ENCODE results near the gene RPL4. TPM values are rescaled to one million over a fixed set of nuclear protein-coding genes. Genes with fewer than 3 reads are reported as not detected.
"Not testable (repeated sequence)": the region's sequence is repeated elsewhere in the genome, so short reads cannot be mapped to it uniquely, and the experiment has no call there.

The RPL4 gene
- total RNA-seq, 1 experiment from 2014 or later = 2,773 TPM

GRCh38 chr15:66474963-66475362, 29.7 kb downstream of the RPL4 start:
- Histone ChIP-seq H3K9me3 (ENCODE audit: low read length) (no peaks in the 10 kb centered on the region), H3F3A (ENCODE audit: low read length, unreplicated experiment) (no peaks in the 10 kb centered on the region), H3K9ac (ENCODE audit: low read length) (no peak overlapping the region), H3K4me2 (ENCODE audit: low read length) (no peak overlapping the region), H3K79me2 (ENCODE audit: low read length) (no peaks in the 10 kb centered on the region), H3K4me3 (ENCODE audit: low read length) (no peak overlapping the region), H2AFZ (ENCODE audit: low read length) (no peak overlapping the region), H3K9me2 (replicated peaks; ENCODE audit: low read length) (no peaks in the 10 kb centered on the region), H3K27ac (ENCODE audit: low read length) (no peak overlapping the region), H4K20me1 (ENCODE audit: low read length) (no peaks in the 10 kb centered on the region), H3K27me3 (ENCODE audit: low read length) (no peaks in the 10 kb centered on the region), H3K4me1 (ENCODE audit: insufficient read depth, low read length) (0 out of 2 replicates have a peak, but pooled peaks cover 7% of the 10 kb centered on the region), H3K36me3 (ENCODE audit: low read depth, low read length) (no peaks in the 10 kb centered on the region; the same call in 1 of the 2 replicates)
- DNase-seq (no peak), ATAC-seq (no peak)
- TF ChIP-seq EZH2 (IDR thresholded peaks at IDR 0.05; ENCODE audit: low read length, unreplicated experiment) (no peak), EZH2phosphoT487 (IDR thresholded peaks at IDR 0.05; ENCODE audit: borderline replicate concordance, low read length) (no peak), CTCF (conservative IDR thresholded peaks at IDR 0.05; ENCODE audit: low read depth, low read length) (no peak)
- POLR2A ChIA-PET (ENCODE audit: unreplicated experiment) = no interaction called here
- CTCF ChIA-PET = no interaction called here
- no TSS peak for BruUV-seq (replicated peaks)
- intact Hi-C loops (cut with micrococcal nuclease) = no loop called here

DNA sequence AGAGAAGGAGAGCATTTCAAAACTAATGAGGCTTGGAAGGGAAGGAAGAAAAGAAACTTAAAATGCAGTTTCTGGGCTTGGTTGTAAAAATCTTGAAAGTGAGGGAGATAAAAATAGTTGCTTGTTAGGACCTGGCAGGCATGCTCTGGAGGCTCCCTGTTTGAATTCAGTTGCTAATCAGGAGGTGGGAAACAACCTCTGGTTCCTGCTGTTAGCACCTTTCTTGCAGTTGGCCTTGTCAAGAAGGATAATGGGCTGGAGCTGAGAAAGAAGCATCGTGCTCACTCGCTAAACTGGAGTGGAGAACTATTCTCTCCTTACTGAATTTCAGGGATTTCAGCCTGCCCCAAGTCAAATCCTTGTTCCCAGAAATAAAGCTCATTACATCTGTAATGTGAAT, 30.5 kb downstream of the RPL4 start:
- no peak overlapping the region for H3K4me3 ChIP-seq (ENCODE audit: low read length)
- CTCF ChIA-PET = no interaction called here
- H2AFZ ChIP-seq (ENCODE audit: low read length) = no peak overlapping the region
- H4K20me1 ChIP-seq (ENCODE audit: low read length) = no peaks in the 10 kb centered on the region
- no peak for DNase-seq
- intact Hi-C loops (cut with micrococcal nuclease) = no loop called here
- H3K9ac ChIP-seq (ENCODE audit: low read length) = no peak overlapping the region
- TF ChIP-seq CTCF (conservative IDR thresholded peaks at IDR 0.05; ENCODE audit: low read depth, low read length) (no peak), EZH2 (IDR thresholded peaks at IDR 0.05; ENCODE audit: low read length, unreplicated experiment) (no peak), EZH2phosphoT487 (IDR thresholded peaks at IDR 0.05; ENCODE audit: borderline replicate concordance, low read length) (no peak)
- H3K4me2 ChIP-seq (ENCODE audit: low read length) = no peak overlapping the region
- POLR2A ChIA-PET (ENCODE audit: unreplicated experiment) = no interaction called here
- H3K27ac ChIP-seq (ENCODE audit: low read length) = no peak overlapping the region
- H3K4me1 ChIP-seq (ENCODE audit: insufficient read depth, low read length) = 0 out of 2 replicates have a peak, but pooled peaks cover 7% of the 10 kb centered on the region
- H3K36me3 ChIP-seq (ENCODE audit: low read depth, low read length) = no peaks in the 10 kb centered on the region; the same call in 1 of the 2 replicates
- no peaks in the 10 kb centered on the region for H3F3A ChIP-seq (ENCODE audit: low read length, unreplicated experiment)
- no peaks in the 10 kb centered on the region for H3K27me3 ChIP-seq (ENCODE audit: low read length)
- no peaks in the 10 kb centered on the region for H3K79me2 ChIP-seq (ENCODE audit: low read length)
- H3K9me3 ChIP-seq (ENCODE audit: low read length) = no peaks in the 10 kb centered on the region
- no TSS peak for BruUV-seq (replicated peaks)
- no peaks in the 10 kb centered on the region for H3K9me2 ChIP-seq (replicated peaks; ENCODE audit: low read length)
- ATAC-seq = no peak

DNA sequence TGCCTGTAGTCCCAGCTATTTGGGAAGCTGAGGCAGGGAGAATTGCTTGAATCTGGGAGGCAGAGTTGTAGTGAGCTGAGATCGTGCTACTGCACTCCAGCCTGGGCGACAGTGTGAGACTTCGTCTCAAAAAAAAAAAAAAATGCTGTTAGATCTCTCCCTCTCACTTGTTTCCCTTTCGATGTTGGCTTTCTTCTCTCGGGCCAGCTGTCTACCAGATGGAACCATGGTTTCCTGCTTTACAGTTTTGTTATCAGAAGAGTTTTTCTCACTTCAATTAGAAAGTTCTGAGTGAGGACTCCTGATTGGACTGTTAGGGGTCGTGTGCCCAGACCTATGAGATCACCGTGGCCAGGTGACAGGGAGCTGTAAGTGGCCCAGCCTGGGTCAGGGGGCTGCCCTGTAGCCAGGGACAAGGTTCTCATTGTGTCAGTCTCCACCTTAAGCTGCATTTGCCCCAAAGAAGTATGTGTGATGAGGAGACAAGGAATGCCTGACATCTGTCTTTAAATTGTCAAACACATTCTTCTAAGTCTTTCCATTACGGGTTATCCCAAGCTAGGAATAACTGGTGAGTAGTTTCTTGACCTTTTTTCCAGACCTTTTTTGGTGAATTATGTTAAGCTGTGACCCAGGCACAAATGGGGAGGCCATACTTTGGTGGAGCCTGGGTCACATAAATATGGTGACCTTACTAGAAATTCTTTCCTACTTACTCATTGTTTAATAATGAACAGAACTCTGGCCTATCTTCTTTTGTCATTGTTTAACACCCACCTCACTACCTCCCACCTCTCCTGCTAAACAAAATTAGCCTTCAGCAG, 32.3 kb downstream of the RPL4 start:
- peaks cover 5% of the 10 kb centered on the region; the same call in 1 of the 2 replicates for H3K36me3 ChIP-seq (ENCODE audit: low read depth, low read length)
- no peak overlapping the region for H3K9ac ChIP-seq (ENCODE audit: low read length)
- H3K9me2 ChIP-seq (replicated peaks; ENCODE audit: low read length) = no peaks in the 10 kb centered on the region
- TF ChIP-seq EZH2 (IDR thresholded peaks at IDR 0.05; ENCODE audit: low read length, unreplicated experiment) (no peak), CTCF (conservative IDR thresholded peaks at IDR 0.05; ENCODE audit: low read depth, low read length) (no peak), EZH2phosphoT487 (IDR thresholded peaks at IDR 0.05; ENCODE audit: borderline replicate concordance, low read length) (no peak)
- H4K20me1 ChIP-seq (ENCODE audit: low read length) = no peaks in the 10 kb centered on the region
- H2AFZ ChIP-seq (ENCODE audit: low read length) = no peak overlapping the region
- DNase-seq (no peak), ATAC-seq (no peak)
- H3K27ac ChIP-seq (ENCODE audit: low read length) = no peak overlapping the region
- ChIA-PET CTCF (no interaction called here), POLR2A (ENCODE audit: unreplicated experiment) (no interaction called here)
- no peaks in the 10 kb centered on the region for H3K9me3 ChIP-seq (ENCODE audit: low read length)
- intact Hi-C loops (cut with micrococcal nuclease) = no loop called here
- no peak overlapping the region for H3K4me3 ChIP-seq (ENCODE audit: low read length)
- no peak overlapping the region for H3K4me2 ChIP-seq (ENCODE audit: low read length)
- no peaks in the 10 kb centered on the region for H3K79me2 ChIP-seq (ENCODE audit: low read length)
- H3K4me1 ChIP-seq (ENCODE audit: insufficient read depth, low read length) = 0 out of 2 replicates have a peak, but pooled peaks cover 7% of the 10 kb centered on the region
- BruUV-seq (replicated peaks) = no TSS peak
- H3F3A ChIP-seq (ENCODE audit: low read length, unreplicated experiment) = no peaks in the 10 kb centered on the region
- H3K27me3 ChIP-seq (ENCODE audit: low read length) = no peaks in the 10 kb centered on the region

DNA sequence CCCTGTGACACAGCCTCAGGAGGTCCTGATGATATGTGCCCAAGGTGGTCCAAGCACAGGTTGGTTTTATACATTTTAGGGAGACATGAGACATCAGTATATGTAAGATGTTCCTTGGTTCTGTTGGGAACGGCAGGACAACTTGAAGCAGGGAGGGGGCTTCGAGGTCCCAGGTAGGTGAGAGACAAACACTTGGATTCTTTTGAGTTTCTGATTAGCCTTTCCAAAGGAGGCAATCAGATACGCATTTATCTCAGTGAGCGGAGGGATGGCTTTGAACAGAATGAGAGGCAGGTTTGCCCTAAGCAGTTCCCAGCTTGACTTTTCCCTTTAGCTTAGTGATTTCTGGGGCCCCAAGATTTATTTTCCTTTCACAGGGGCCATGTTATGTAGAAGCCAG, 33.8 kb downstream of the RPL4 start:
- BruUV-seq (replicated peaks); H3K27me3 ChIP-seq (ENCODE audit: low read length); intact Hi-C loops (cut with micrococcal nuclease); H3K27ac ChIP-seq (ENCODE audit: low read length); ATAC-seq; H3K9me2 ChIP-seq (replicated peaks; ENCODE audit: low read length); DNase-seq; CTCF ChIA-PET; H2AFZ ChIP-seq (ENCODE audit: low read length); H3K4me1 ChIP-seq (ENCODE audit: insufficient read depth, low read length); H3K4me3 ChIP-seq (ENCODE audit: low read length); H3K9ac ChIP-seq (ENCODE audit: low read length); H3F3A ChIP-seq (ENCODE audit: low read length, unreplicated experiment); H3K4me2 ChIP-seq (ENCODE audit: low read length); H3K36me3 ChIP-seq (ENCODE audit: low read depth, low read length); H3K9me3 ChIP-seq (ENCODE audit: low read length); H3K79me2 ChIP-seq (ENCODE audit: low read length); H4K20me1 ChIP-seq (ENCODE audit: low read length): not testable (repeated sequence)
- POLR2A ChIA-PET (ENCODE audit: unreplicated experiment) = interaction anchor here (0.6 kb wide), 1 partner anchor 1593 kb away, joined by 4 read pairs; no protein-coding TSS in a partner anchor
